K562 (cell line): Measurements from ENCODE around the gene TOM1L2. TPM values are rescaled to one million over a fixed set of nuclear protein-coding genes. Genes with fewer than 3 reads are reported as not detected.

Source experiments
- ATAC-seq: fragments of 200-7000 bp; cut with Tn5 transposase; 3 replicates; pipeline ENCODE4 v1.9.1; 2020; ENCODE audit warnings: moderate library complexity
- BruUV-seq: library from RNA; stranded (reverse); fragments of 400-500 nt; replicated peaks from 2 replicates; lab custom pipeline; 2021; lab: Mats Ljungman, UMichigan
- CTCF ChIA-PET: fragments of 300-600 bp; formaldehyde crosslinking; extraction: SDS; loops from one replicate; lab custom pipeline; 2021; ENCODE audit warnings: low intra/inter-chr PET ratio; lab: Yijun Ruan, JAX
- POLR2A ChIA-PET: fragments of 300-600, 350-650 bp; sonication (Branson Sonifier 250); formaldehyde crosslinking; extraction: SDS; loops from one replicate; lab custom pipeline; 2021; ENCODE audit warnings: antibody characterized with exemption, inconsistent platforms; lab: Yijun Ruan, JAX
- DNase-seq, 4 experiments: peaks; one replicate each; pipeline versions ENCODE4 v3.0.0 to v3.0.0-alpha.2; 2011 to 2018; ENCODE audit warnings: low spot score in 3 of 4, mixed read lengths in 3 of 4; ENCODE audit errors: extremely low read depth in 1 of 4
- FAIRE-seq: peaks from 2 replicates; lab custom pipeline; 2011; peaks lifted over from hg19 to GRCh38; lab: Jason Lieb, UNC
- H2AFZ ChIP-seq: 2 replicates; pipeline ENCODE4 v1.6.0; 2011; ENCODE audit warnings: low read depth, low read length, control low read depth, inconsistent platforms
- H3K27ac ChIP-seq: fragments of 200-600 bp; 3 replicates; pipeline ENCODE4 v1.8.0; 2011; ENCODE audit warnings: low read depth, mild to moderate bottlenecking, control low read depth, inconsistent platforms, low read length, moderate library complexity, mixed read lengths; ENCODE audit errors: extremely low read depth
- H3K27me3 ChIP-seq, 2 experiments: fragments of 300-600 bp in 1 of 2; 2 replicates in 1 of 2; 3 replicates in 1 of 2; pipeline versions ENCODE4 v1.6.0 to v1.8.0; 2011; ENCODE audit warnings: inconsistent platforms in 2 of 2, low read length in 2 of 2, mild to moderate bottlenecking in 1 of 2, mixed read lengths in 1 of 2, moderate library complexity in 1 of 2; ENCODE audit not compliant: control insufficient read depth in 2 of 2, insufficient read depth in 2 of 2
- H3K36me3 ChIP-seq: fragments of 300-600 bp; 3 replicates; pipeline ENCODE4 v1.8.0; 2011; ENCODE audit warnings: mild to moderate bottlenecking, low read length, inconsistent platforms; ENCODE audit not compliant: control insufficient read depth, insufficient read depth
- H3K4me1 ChIP-seq, 2 experiments: fragments of 200-600 bp in 1 of 2; replicated peaks in 1 of 2; 2 replicates in 1 of 2; 3 replicates in 1 of 2; pipeline versions ENCODE4 v1.5.1 to v1.8.0; 2011; ENCODE audit warnings: inconsistent platforms in 2 of 2, low read length in 2 of 2, mild to moderate bottlenecking in 1 of 2, mixed read lengths in 1 of 2, moderate library complexity in 1 of 2; ENCODE audit not compliant: control insufficient read depth in 2 of 2, insufficient read depth in 2 of 2
- H3K4me2 ChIP-seq: 2 replicates; pipeline ENCODE4 v1.6.1; 2011; ENCODE audit warnings: low read length, control low read depth, inconsistent platforms, mixed read lengths; ENCODE audit not compliant: insufficient read depth
- H3K4me3 ChIP-seq: fragments of 200-600 bp; sonication (generic), shearing (Covaris generic); 2 replicates; pipeline ENCODE4 v1.5.1; 2016; ENCODE audit warnings: control low read depth, inconsistent platforms
- H3K79me2 ChIP-seq: fragments of 200-600 bp; 3 replicates; pipeline ENCODE4 v1.8.0; 2011; ENCODE audit warnings: low read length, inconsistent platforms; ENCODE audit not compliant: control insufficient read depth, insufficient read depth
- H3K9ac ChIP-seq, 2 experiments: 2 replicates each; pipeline versions ENCODE4 v1.6.0 to v1.6.1; 2011; ENCODE audit warnings: low read depth in 2 of 2, low read length in 2 of 2, control low read depth in 1 of 2, inconsistent platforms in 1 of 2, mild to moderate bottlenecking in 1 of 2, mixed read lengths in 1 of 2; ENCODE audit not compliant: insufficient read depth in 1 of 2
- H3K9me1 ChIP-seq: one replicate; pipeline ENCODE4 v1.6.0; 2011; ENCODE audit warnings: inconsistent platforms, mild to moderate bottlenecking, low read length, moderate library complexity; ENCODE audit not compliant: control insufficient read depth, insufficient read depth
- H3K9me3 ChIP-seq: replicated peaks from 2 replicates; pipeline ENCODE4 v1.5.1; 2011; ENCODE audit warnings: low read depth, low read length, inconsistent platforms; ENCODE audit not compliant: control insufficient read depth, insufficient read depth
- H4K20me1 ChIP-seq: replicated peaks from 2 replicates; pipeline ENCODE4 v1.6.1; 2011; ENCODE audit warnings: low read length, inconsistent platforms, mixed read lengths; ENCODE audit not compliant: control insufficient read depth, insufficient read depth
- ADNP ChIP-seq: fragments of 200-800 bp; sonication (Bioruptor generic); IDR thresholded peaks from 2 replicates; pipeline ENCODE4 v1.6.1; 2016; ENCODE audit warnings: missing genetic modification characterization, missing compliant biosample characterization
- BCOR ChIP-seq: fragments of 450-650 bp; IDR thresholded peaks from 2 replicates; pipeline ENCODE4 v1.6.1; 2016
- KDM1A ChIP-seq, 2 experiments: fragments of 450-650 bp; IDR thresholded peaks; 2 replicates each; pipeline ENCODE4 v1.6.1; 2016; ENCODE audit warnings: mild to moderate bottlenecking in 2 of 2
- PTBP1 ChIP-seq: fragments of 200-400 bp; formaldehyde crosslinking; IDR thresholded peaks from 2 replicates; pipeline ENCODE4 v1.6.1; 2017; ENCODE audit warnings: low read depth, low read length
- RBM25 ChIP-seq: fragments of 200-400 bp; formaldehyde crosslinking; IDR thresholded peaks from 2 replicates; pipeline ENCODE4 v1.6.1; 2018; ENCODE audit warnings: low read length, low read depth, moderate library complexity; ENCODE audit not compliant: severe bottlenecking
- SMARCA5 ChIP-seq: fragments of 450-650 bp; IDR thresholded peaks from 2 replicates; pipeline ENCODE4 v1.6.1; 2016
- WGBS: fragments of 100-300 bp; shearing (Covaris generic); methylation state at CpG from one replicate; pipeline ENCODE4 v1.1.6; 2016; ENCODE audit warnings: low coverage, mixed read lengths; ENCODE audit not compliant: insufficient coverage; ENCODE audit errors: missing lambda C conversion rate; 5-methylcytosine and 5-hydroxymethylcytosine counted together
- in situ Hi-C: fragments of 300-500 bp; cut with MboI; formaldehyde crosslinking; loops from 4 replicates; pipeline ENCODE4 v1.15.0; 2018; ENCODE audit warnings: inconsistent platforms, mixed read lengths
- intact Hi-C: fragments of 100-400 bp; cut with micrococcal nuclease; formaldehyde crosslinking; loops from 2 replicates; pipeline ENCODE4 v1.14.2; 2022
- polyA plus RNA-seq, 8 experiments: library from polyadenylated mRNA; depleted of rRNA in 4 of 8; stranded (reverse) in 5 of 8; unstranded in 3 of 8; fragments of >200 nt; fragmentation: Nextera tagmentation in 2 of 8; fragmentation: Illumina TruSeq in 1 of 8; extraction: Ambion mirVana in 2 of 8; extraction: Trizol in 1 of 8; gene quantifications; 2 replicates each; pipeline versions ENCODE4 v1.2.1 to v1.2.3, GENCODE V29; 2011 to 2014; ENCODE audit warnings: inconsistent platforms in 1 of 8, missing spikeins in 1 of 8
- total RNA-seq, 7 experiments: library from RNA; depleted of rRNA in 6 of 7; stranded (reverse); fragments of >200 nt in 6 of 7; fragmentation: Illumina TruSeq in 2 of 7; extraction: Trizol in 2 of 7; gene quantifications; 2 replicates each; pipeline versions ENCODE4 v1.2.1 to v1.2.3, GENCODE V29; 2011 to 2021; ENCODE audit warnings: low replicate concordance in 1 of 7

The TOM1L2 gene
- total and polyA plus RNA-seq, 9 of the 15 experiments (the other 6 are each of a cell fraction or from before 2014, with no cell fraction given), result 0.07 to 6.0 (median 2.5) TPM

- 22% methylated on average over 12 of the region's 14 CpGs for WGBS
- in situ Hi-C loops (no loop called here), intact Hi-C loops (no loop called here)
- Histone ChIP-seq H3K27me3 (no peaks in the 10 kb centered on the region), H3K9me3 (no peaks in the 10 kb centered on the region), H2AFZ (no peak overlapping the region), H4K20me1 (no peaks in the 10 kb centered on the region), H3K9me1 (no peaks in the 10 kb centered on the region), H3K4me3 (no peak overlapping the region), H3K27ac (no peak overlapping the region), H3K79me2 (no peaks in the 10 kb centered on the region), H3K36me3 (no peaks in the 10 kb centered on the region), H3K4me2 (no peak overlapping the region), H3K9ac (no peak overlapping the region), H3K4me1 (peaks cover 0 to 4% of the 10 kb centered on the region in 2 experiments; a peak in 3 of 5 replicates)
- TF ChIP-seq SMARCA5 (peak; percentile 31; the same call in 1 of the 2 replicates), KDM1A (IDR thresholded peaks at IDR 0.05) (peak in 1 of 2 experiments; percentile 49; a peak in 1 of 4 replicates), RBM25 (peak; percentile 86), ADNP (tag) (no peak), PTBP1 (0 out of 2 replicates have a peak, but pooled peaks have one; percentile 44), BCOR (peak; percentile 64)
- CTCF ChIA-PET, result no interaction called here
- ATAC-seq (no peak), DNase-seq (no peak), FAIRE-seq (no peak)
- POLR2A ChIA-PET, result no interaction called here
- BruUV-seq, result no TSS peak
These were observed 6.6 kb upstream of the TOM1L2 start for GRCh38 chr17:17978481-17979424.
